ENCODE data around the gene EEF1A2. TPM values are rescaled to one million over a fixed set of nuclear protein-coding genes. Genes with fewer than 3 reads are reported as not detected.

Gene EEF1A2
- total and polyA plus RNA-seq, 2 donors from 2014 or later: 1.5 to 18.1 TPM

DNA sequence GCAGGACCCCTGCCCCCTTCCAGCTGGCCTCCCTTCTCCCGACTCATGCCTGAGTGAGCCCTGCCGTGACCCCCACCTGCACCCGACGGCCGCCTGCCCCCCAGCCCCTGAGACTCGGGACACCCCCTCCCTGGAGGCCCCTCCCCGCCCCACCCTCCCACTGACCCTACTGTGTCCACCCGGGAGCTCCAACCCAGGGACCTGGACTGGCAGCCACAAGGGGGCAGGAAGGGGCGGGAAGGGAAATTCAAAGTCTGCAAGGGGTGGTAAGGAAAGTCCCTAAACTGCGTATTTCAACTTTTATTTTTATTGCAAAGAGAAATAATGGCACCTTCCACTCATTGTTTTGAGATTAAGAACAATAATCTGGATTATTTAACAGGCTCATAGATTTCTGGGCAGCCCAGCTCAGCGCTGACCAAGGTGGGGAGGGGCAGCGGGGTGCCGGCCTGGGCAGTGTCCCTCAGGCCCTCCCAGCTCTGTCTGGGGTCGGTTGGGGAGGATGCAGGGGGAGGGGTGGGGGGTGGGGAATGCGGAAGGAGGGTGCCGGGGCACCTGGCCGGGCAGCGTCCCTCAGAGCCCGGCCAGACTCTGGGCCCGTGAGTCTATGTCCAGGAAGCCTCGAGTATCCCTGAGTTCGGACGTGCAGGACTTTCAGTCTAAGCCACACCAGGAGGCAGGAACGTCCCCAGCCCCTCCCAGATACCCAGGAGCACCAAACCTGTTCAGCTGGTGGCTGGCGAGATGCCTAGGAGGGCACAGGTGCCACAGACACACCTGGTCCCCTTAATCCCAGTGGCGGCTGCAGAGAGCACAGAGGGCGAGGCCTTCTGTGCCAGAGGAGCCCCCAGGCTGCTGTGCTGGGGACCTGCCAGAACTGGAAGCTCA is 39.6 kb upstream of the EEF1A2 start:
- H3K36me3 ChIP-seq (ENCODE audit: control insufficient read depth in 2 of 3, insufficient read depth in 3 of 3, low read length in 3 of 3): no peaks in the 10 kb centered on the region
- intact Hi-C loops (cut with DNase I): loop anchor here (5.0 kb wide), 1 partner anchor 439 kb away; the partner anchor contains the start of gene SAMD10
- TF ChIP-seq, protein P1, sequence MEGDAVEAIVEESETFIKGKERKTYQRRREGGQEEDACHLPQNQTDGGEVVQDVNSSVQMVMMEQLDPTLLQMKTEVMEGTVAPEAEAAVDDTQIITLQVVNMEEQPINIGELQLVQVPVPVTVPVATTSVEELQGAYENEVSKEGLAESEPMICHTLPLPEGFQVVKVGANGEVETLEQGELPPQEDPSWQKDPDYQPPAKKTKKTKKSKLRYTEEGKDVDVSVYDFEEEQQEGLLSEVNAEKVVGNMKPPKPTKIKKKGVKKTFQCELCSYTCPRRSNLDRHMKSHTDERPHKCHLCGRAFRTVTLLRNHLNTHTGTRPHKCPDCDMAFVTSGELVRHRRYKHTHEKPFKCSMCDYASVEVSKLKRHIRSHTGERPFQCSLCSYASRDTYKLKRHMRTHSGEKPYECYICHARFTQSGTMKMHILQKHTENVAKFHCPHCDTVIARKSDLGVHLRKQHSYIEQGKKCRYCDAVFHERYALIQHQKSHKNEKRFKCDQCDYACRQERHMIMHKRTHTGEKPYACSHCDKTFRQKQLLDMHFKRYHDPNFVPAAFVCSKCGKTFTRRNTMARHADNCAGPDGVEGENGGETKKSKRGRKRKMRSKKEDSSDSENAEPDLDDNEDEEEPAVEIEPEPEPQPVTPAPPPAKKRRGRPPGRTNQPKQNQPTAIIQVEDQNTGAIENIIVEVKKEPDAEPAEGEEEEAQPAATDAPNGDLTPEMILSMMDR (IDR thresholded peaks at IDR 0.05; ENCODE audit: borderline replicate concordance, extremely low read depth, insufficient read depth): no peak
- H3K4me3 ChIP-seq (ENCODE audit: low read length in 3 of 3): peak overlapping the region in 1 of 3 donors; percentile 46
- no peak overlapping the region for H3K9ac ChIP-seq (ENCODE audit: low read length in 3 of 3)
- H3K4me1 ChIP-seq (ENCODE audit: control insufficient read depth in 2 of 3, insufficient read depth in 2 of 3, low read depth in 1 of 3, low read length in 3 of 3): peaks cover 0 to 4% (median 0%) of the 10 kb centered on the region in 3 donors
- no peaks in the 10 kb centered on the region for H3K27me3 ChIP-seq (ENCODE audit: control insufficient read depth, insufficient read depth, low read length)
- FAIRE-seq: no peak
- H3K27ac ChIP-seq (ENCODE audit: low read depth in 2 of 2, low read length in 2 of 2): no peak overlapping the region
- no peaks in the 10 kb centered on the region for H3K9me3 ChIP-seq (ENCODE audit: control insufficient read depth in 2 of 3, insufficient read depth in 1 of 3, low read length in 3 of 3)
- DNase-seq: peak in 2 of 5 donors; percentile 47 to 92

- peaks cover 0 to 4% (median 0%) of the 10 kb centered on the region in 3 donors for H3K4me1 ChIP-seq (ENCODE audit: control insufficient read depth in 2 of 3, insufficient read depth in 2 of 3, low read depth in 1 of 3, low read length in 3 of 3)
- peak overlapping the region in 2 of 3 donors; percentile 29 to 46 for H3K4me3 ChIP-seq (ENCODE audit: low read length in 3 of 3)
- H3K9me3 ChIP-seq (ENCODE audit: control insufficient read depth in 2 of 3, insufficient read depth in 1 of 3, low read length in 3 of 3): no peaks in the 10 kb centered on the region
- H3K9ac ChIP-seq (ENCODE audit: low read length in 3 of 3): no peak overlapping the region
- H3K27ac ChIP-seq (ENCODE audit: low read depth in 2 of 2, low read length in 2 of 2): peak overlapping the region in 1 of 2 donors; percentile 22
- TF ChIP-seq, protein P1 (IDR thresholded peaks at IDR 0.05; ENCODE audit: borderline replicate concordance, extremely low read depth, insufficient read depth): peak; percentile 96
- no peaks in the 10 kb centered on the region for H3K27me3 ChIP-seq (ENCODE audit: control insufficient read depth, insufficient read depth, low read length)
- H3K36me3 ChIP-seq (ENCODE audit: control insufficient read depth in 2 of 3, insufficient read depth in 3 of 3, low read length in 3 of 3): no peaks in the 10 kb centered on the region
- peak; percentile 86 to 98 (median 92) for DNase-seq
- FAIRE-seq: no peak
- intact Hi-C loops (cut with DNase I): loop anchor here (5.0 kb wide), 1 partner anchor 440 kb away; the partner anchor contains the start of gene SAMD10
These were observed 38.8 kb upstream of the EEF1A2 start for GRCh38 chr20:63537525-63538203.

- no peaks in the 10 kb centered on the region for H3K27me3 ChIP-seq (ENCODE audit: control insufficient read depth, insufficient read depth, low read length)
- peak within 1 kb of the TSS in 2 of 3 donors; percentile 29 to 46 for H3K4me3 ChIP-seq (ENCODE audit: low read length in 3 of 3)
- FAIRE-seq (no peak), DNase-seq (peak in 1 of 5 donors; percentile 90)
- intact Hi-C loops (cut with DNase I): loop anchor here (5.0 kb wide), 1 partner anchor 440 kb away; the partner anchor contains the start of gene SAMD10
- no peaks in the 10 kb centered on the region for H3K36me3 ChIP-seq (ENCODE audit: control insufficient read depth in 2 of 3, insufficient read depth in 3 of 3, low read length in 3 of 3)
- H3K27ac ChIP-seq (ENCODE audit: low read depth in 2 of 2, low read length in 2 of 2): peak within 1 kb of the TSS in 1 of 2 donors; percentile 22
- TF ChIP-seq, protein P1 (IDR thresholded peaks at IDR 0.05; ENCODE audit: borderline replicate concordance, extremely low read depth, insufficient read depth): no peak
- H3K4me1 ChIP-seq (ENCODE audit: control insufficient read depth in 2 of 3, insufficient read depth in 2 of 3, low read depth in 1 of 3, low read length in 3 of 3): peaks cover 0 to 4% (median 0%) of the 10 kb centered on the region in 3 donors
- no peaks in the 10 kb centered on the region for H3K9me3 ChIP-seq (ENCODE audit: control insufficient read depth in 2 of 3, insufficient read depth in 1 of 3, low read length in 3 of 3)
- no peak within 1 kb of the TSS for H3K9ac ChIP-seq (ENCODE audit: low read length in 3 of 3)
These were observed 38.2 kb upstream of the EEF1A2 start, which contains the start of gene PTK6 for GRCh38 chr20:63536997-63537524. PTK6 (minus strand) TSS chr20:63537376; CDS start chr20:63537314, 62 bp downstream.

Data from kidney (tissue), 14 donors.